ENCODE results near the gene GEMIN2. TPM values are rescaled to one million over a fixed set of nuclear protein-coding genes. Genes with fewer than 3 reads are reported as not detected.

GEMIN2 gene
- total RNA-seq, 3 donors from 2014 or later (not counting 1 experiment from before 2014, with no cell fraction given): 8.4 to 12.8 (median 10.0) TPM

Other genes with a start within 250 kb of the GEMIN2 start
- 10 to 100 TPM; 61.3 to 75.5 (median 67.8) TPM for gene SEC23A, start 11.1 kb upstream of the GEMIN2 start, total RNA-seq
- 10 to 100 TPM; 20.0 to 32.0 (median 22.0) TPM for gene TRAPPC6B, start 56.0 kb downstream of the GEMIN2 start, total RNA-seq
- 100 to 1,000 TPM; 121 to 153 (median 145) TPM for gene PNN, start 60.9 kb downstream of the GEMIN2 start, total RNA-seq
- gene MIA2, start 119.6 kb downstream of the GEMIN2 start, total RNA-seq: 10 to 100 TPM; 44.7 to 45.7 (median 45.4) TPM

All from natural killer cell (primary cell).